ENCODE results near the gene TMEM86B.
"Not testable (repeated sequence)": the region's sequence is repeated elsewhere in the genome, so short reads cannot be mapped to it uniquely, and the experiment has no call there.

The TMEM86B gene

DNA sequence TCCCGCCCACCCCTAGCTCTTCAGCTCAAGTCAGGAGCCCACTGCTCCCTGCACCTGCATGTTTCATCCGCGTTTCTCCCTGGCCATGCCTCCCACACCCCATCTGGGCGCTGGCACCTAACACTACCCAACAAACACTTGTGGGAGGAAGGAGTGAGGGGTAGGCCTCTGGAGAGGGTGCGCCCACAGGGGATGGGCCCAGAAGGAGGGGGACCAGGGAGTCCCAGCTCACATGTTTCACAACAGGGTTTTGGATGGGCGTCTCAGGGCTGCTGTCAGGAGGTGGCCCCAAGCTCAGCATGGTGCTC is 12.1 kb upstream of the TMEM86B start:
- DNase-seq, result no peak

DNA sequence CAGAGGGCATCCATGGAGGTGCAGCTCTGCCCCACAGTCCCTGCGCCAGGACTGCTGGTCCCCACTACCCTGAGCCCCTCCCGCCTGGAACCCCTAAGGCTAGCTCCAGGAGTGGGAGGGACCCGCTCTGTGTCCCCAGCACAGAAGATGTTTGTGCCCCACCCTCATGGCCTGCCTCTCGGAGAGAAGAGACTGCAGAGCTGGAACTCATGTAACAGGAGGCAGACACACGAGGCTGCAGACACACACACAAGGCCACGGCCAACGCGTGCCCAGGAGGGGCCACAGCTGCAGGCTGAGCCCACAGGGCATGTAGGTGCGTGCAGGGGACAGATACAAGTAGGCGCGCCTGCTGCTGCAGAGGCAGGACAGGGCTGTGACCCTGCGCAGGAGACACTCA is 10.4 kb upstream of the TMEM86B start:
- no peak for DNase-seq

DNA sequence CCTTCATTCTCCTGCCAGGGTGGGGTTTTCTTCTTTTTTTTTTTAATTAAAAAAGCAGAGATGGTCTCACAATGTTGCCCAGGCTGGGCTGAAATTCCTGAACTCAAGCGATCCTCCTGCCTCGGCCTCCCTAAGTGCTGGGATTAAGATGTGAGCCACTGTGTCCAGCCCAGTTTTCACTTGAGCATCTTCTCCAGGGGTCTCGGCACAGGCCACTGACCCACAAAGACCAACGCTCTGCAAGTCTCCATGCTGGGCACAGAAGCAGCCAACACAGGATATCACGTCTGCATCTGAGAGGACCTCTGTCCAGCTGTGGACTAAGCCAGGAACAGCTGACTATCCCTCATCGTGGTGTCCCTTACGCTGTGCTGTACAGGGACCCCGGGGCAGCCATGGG is 9.5 kb upstream of the TMEM86B start:
- no peak for DNase-seq

DNA sequence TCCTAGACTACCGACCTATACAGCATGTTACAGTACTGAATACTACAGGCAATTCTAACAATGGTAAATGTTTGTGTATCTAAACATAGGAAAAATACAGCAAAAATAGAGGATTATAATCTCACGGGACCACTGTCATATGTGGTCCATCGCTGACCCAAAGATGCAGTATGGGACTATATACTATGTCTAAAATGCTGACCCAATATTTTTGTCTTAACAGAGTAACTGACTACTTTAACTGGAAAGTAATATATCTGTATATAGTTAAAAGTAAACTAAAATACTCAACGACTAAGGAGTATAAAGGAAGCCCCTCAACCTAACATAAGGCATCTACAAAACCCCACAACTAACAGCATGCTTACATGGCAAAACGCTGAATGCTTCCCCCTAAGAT is 4.4 kb upstream of the TMEM86B start:
- DNase-seq, result no peak

DNA sequence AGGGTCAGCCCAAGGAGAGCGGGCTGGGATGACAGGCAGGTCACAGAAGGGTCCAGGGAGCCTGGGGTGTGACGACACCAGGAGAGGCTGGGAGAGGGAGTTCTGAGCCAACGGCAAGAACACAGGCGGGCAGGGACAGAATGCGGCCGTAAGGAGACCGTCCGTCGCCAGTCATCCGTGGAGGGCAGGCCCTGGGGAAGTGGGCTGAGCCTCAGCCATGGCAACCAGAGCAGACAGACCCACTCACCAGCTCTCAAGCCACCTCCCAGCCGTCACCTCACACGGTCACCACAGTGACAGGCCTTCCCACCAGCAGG is 3.7 kb upstream of the TMEM86B start:
- DNase-seq, result no peak

DNA sequence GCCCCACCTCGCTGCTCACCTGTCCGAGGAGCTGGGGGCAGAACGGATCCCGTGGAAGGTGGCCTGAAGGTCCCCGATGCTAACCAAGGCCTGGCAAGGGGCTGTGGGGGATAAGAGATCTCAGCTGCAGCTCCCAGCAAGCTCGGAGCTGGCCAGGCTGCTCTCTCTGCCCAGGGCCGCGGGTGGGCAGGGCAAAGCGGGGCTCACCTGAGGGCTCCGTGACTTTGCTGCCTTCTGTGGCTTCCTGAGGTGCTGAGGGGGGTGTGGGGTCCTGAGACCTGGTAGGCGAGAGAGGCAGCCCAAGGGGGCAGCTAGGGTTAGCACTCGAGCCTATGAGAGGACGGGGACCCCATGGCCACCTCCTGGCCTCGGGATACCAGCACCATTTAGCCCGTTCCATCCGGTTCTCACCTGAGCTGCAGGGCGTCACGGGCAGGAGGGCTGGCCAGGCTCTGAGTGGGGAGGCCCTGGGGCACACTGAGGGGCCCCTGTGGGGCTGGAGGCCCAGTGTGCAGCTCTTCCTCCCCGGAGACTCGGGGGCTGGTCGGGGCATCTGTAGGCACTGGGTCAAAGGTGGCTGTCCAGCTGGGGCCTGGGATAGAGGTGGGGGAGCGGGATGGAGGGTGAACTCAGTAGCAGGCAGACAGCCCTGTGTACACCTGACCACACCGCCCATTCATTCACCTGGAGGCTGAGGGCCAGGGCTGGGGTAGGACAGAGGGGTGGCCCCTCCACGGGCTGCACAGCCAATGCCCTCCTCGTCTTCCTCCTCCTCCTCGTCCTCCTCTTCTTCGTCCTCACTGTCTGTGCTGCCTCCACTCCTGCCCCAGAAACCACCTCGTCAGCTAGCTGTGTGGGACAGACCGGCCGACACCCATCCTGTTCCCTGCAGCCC is 3.1 kb upstream of the TMEM86B start:
- DNase-seq, result no peak

DNA sequence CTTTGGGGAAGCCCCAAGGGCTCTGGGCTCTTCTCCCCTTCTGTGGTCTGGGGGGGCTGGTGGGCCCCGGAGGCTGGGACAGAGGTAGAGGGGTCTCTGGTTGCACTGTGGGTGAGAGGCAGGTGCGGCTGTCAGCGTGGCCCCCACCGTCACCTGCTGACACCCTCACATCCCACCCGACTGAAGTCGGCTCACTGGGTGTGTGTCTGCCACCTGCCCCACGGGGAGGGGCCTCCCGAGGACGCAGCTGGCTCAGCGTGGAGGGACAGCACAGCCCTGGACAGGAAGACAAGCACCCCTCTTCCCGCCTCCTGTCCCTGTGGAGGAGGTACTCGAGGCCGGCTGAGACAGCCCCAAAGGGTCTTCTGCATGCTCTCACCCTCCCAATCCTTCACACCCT is 2.2 kb upstream of the TMEM86B start:
- no peak for DNase-seq

DNA sequence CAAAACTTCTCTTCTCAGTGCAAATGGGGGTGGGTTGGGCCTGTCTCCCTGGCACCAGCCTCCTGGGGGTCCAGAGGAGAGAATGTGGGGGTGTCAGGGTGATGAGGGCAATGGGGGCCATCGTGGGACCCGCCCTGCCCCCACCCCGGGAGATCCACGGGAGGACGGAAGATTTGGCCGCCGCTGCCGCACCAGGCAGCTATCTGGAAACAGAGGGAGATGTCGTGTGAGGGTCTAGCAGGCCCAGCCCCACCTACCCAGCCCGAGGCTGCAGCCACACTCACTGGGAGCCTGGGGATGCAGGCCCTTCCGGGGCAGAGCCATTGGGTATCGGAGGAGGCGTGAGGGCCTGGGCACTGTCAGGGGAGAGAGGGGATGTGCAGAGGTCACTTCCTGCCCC is 1.8 kb upstream of the TMEM86B start:
- no peak for DNase-seq

DNA sequence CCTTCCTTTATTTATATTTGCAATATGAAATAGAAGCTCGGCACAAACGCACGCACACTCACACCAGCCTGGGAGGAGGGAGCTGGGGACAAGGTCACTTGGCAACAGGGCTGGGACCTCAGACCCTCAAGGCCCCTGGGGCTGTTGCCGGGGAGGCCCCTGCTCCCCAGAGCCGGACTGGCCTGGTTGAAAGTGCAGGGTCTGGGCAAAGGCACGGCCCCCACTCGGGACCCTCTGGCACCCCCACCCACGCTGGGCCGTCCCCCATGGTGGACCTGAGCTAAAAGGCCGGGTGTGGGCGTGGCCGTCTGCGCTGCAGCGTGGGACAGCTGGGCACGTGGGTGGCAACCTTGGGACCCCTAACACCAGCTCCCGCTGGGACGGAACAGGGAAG is 1.2 kb upstream of the TMEM86B start:
- DNase-seq, result no peak

DNA sequence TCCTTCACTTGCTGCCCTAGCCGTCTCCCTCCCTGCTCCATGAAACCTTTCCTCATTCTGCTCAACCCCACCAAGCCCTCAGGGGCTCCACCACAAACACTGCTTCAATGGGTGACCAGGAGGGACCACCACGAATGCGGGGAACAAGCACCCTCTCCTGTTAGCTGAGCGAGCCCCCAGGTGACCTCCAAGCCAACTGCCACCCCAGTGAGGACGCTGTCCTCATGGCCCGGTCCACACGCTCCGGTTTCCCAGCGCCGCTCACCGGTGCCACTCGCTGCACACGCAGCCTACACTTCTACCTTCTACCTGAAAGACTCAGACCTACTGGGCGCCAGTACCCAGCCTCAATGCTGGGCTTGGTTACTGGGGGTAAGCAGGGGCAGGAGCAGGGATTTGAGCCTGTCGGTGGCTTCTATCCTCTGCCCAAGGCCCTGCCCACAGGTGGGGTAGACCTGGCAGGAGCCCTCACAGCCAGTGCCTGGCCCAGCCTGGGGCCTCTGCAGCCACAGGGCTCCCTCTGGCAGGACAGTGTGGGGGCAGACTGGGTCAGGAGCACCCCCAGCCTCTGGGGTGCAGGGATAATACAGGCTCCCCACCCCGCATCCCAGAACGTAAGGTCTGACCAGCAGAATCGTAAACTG is 704 bp upstream of the TMEM86B start:
- DNase-seq, result no peak

DNA sequence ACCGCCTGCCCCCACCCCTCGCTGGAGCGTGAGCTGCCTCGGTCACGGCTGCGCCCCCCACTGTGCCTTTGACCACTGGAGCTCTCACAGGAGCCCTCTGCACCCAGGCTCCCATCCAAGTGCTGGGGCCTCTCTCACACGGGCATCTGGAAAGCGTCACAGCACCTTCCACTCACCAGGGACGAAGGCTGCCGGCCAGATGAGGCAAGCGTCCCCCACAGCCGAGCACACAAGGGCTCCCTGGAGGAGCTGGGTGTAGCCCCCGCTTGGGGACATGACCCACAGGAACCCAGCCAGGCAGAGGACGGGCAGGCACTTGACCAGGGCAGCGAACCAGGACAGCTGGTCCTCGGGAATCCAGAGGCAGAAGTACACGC is 560 bp downstream of the TMEM86B start:
- no peak for DNase-seq

DNA sequence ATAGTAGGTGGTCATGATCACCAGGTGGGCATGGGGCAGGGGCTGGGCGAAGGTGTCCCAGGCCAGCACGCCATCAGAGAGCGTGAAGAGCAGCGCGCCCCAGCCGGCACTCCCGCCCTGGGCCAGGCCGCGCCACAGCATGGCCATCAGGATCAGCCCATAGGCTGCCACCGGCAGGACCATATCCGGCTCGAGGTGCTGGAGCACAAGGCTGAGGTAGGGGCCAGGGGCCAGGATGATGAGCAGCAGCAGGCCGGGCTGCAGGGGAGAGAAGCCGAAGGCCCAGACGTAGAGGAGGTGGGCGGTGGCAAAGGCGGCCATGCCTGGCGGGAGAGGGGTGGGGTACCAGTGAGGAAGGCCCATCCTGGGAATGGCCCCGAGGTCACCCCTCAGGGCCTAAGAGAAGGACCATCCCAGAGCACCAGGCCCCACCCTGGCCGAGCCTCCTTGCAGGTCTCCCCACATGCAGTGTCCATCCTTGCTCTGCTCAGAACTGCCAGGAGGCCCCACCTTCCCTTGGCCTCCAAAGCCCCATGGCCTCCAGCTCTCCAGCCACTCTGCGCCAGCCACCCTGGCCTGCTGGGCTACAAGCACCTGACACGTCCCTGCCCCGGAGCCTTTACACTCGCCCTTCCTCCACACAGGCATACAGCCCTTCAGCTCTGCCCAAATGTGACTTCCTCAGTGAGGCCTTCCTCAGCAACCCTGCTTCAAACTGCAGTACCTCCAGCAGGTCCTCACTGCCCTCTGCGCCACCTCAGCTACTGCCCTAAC is 1.1 kb downstream of the TMEM86B start:
- DNase-seq, result no peak

DNA sequence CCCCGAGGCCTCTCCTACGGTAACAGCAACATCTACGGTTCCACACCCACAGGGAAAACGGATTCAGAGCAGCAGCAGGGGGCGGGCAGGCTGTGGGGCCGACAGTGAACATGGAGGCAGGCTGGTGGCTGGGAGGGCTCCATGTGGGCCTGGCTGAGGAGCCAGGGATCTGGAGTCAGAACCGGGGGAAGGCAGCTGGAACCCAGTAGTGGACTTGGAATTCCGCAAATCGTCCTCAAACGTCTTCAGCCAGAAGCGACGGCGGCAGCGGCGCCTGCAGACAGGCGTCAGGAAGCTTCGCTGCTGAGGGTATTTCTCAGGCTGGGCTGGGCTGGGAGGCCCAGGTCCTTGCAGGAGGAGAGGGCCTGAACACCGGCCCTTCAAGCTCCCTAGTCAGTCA is 1.8 kb downstream of the TMEM86B start:
- DNase-seq, result no peak

DNA sequence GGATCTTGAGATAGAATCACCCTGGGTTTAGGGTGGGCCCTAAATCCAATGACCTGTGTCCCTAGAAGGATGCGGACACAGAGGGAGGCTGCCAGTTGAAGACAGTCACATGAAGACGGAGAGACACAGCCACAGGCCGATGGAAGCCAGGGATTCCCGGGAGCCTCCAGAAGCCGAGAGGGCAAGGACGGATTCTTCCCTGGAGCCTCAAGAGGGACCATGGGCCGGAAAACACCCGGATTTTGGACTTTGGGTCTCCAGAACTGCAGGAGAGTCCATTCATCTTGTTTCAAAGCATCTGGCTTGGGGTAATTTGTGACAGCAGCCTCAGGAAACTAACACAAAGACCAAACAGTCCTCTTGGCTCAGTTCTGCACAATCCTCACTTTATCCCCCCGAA is 2.3 kb downstream of the TMEM86B start:
- DNase-seq, result no peak

DNA sequence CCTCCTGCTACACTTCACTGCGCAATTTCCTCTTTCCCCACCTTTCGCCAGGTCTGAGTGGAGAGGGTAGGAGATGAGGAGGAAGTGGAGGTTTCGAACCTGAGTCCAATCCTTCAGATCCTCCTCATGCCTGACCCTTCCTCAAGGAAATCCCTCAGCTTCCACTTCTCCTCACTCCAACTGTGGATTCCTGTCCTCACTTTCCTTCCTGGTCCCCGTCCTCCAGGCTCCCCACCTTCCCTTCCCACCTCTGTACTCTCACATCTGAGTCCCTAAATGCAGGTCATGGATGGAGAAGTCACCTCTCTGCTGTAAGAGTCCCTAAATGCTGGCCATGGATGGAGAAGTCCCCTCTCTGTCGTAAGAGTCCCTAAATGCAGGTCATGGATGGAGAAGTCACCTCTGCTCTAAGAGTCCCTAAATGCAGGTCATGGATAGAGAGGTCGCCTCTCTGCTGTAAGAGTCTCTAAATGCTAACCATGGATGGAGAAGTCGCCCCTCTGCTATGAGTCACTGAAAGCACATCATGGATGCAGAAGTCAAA is 3.1 kb downstream of the TMEM86B start:
- no peak for DNase-seq

DNA sequence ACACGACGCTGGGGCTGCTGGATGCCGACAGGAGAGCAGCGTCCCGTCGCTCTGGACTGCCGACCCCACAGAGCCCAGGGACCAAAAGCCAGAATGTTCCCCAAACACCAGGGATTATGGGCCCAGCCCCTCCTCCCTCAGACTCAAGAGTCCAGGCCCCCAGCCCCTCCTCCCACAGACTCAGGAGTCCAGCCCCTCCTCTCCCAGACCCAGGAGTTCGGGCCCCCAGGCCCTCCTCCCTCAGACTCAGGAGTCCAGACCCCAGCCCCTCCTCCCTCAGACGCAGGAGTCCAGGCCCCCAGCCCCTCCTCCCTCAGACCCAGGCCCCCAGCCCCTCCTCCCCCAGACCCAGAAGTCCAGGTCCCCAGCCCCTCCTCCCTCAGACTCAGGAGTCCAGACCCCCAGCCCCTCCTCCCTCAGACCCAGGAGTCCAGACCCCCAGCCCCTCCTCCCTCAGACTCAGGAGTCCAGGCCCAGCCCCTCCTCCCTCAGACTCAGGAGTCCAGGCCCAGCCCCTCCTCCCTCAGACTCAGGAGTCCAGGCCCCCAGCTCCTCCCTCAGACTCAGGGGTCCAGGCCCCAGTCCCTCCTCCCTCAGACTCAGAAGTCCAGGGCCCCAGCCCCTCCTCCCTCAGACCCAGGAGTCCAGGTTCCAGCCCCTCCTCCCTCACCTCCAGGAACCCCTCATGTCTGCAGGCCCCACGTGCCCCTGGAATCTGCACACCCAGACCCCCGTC is 3.7 kb downstream of the TMEM86B start:
- not testable (repeated sequence) for DNase-seq

DNA sequence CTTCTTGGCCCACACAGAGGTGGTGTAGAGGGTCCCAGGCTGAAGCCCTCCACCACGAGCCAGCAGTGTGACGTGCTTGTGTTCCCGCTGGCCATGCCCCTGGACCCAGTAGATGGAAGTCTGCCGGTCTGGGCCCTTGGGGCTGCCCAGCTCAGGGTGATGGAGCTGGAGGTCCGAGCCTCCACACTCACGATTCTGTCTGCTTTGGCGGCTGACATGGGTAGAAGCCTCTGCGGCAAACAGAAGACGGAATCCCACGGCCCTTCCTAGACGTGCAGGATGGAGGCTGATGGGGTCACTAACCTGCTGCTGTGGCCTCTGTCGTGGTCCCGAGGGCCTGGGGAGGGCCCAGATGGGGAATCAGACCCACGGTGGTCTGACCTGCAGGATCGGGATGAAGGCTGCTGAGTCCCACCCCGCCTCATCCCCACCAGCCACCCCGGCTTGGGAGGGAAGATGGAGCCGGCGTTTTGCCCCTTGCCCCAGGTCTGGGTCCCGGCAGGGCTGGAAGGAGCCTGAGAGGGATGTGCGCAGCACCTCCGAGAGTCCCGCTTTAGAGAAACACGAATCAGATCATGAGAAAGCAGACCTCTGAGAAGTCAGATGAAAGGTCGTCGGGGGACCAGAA is 4.4 kb downstream of the TMEM86B start:
- no peak for DNase-seq

DNA sequence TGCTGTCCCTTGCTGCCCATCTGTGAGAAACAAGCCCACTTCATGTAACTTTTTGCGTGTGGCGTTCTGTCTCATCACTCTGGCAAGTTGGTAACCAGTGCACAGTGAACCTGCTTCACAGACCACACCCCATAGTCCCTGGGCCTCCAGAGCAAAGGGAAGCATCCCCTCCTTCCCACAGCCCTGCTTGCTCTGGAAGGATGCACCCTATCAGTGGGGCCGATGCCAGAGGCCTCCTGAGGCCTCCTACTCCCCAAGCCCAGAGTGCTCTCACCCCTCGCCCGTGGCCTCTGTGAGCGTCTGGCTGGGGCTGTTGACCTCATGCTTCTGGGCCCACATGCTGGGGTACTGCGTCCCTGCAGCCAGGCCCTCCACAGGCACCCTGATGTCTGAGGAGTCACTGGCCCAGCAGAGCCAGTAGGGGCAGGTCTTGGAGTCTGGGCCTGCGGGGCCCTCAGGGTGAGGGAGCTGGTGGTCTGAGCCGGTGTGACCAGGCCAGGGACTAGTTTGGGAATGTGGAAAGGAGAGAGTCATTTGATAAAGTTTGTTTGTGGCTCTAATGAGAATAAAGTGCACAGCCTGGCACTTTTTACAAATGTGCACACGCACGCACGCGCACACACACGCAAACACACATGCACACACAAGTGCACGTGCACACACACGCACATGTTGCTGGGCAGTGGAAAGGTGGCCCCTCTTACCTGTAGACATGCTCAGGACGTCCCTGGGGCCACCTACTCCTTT is 5.1 kb downstream of the TMEM86B start:
- no peak for DNase-seq

DNA sequence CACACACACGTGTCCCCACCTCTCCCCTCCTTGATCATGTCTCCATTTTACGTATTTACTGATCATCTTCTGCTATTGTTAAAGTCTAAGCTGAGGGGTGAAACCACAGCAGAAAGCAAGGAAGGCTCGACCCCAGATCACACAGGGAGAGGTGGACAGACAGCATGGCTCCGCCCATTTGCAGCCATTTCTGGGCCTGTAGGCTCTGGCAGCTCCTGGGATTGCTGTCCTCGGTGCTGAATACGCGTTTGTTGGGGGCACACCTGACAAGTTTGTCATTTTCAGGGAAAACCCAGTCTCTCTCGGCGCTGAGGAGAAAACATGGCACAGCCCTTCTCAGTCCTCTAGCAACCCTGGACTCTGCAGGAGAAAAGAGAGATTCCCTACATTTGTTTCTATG is 8.0 kb downstream of the TMEM86B start:
- no peak for DNase-seq

DNA sequence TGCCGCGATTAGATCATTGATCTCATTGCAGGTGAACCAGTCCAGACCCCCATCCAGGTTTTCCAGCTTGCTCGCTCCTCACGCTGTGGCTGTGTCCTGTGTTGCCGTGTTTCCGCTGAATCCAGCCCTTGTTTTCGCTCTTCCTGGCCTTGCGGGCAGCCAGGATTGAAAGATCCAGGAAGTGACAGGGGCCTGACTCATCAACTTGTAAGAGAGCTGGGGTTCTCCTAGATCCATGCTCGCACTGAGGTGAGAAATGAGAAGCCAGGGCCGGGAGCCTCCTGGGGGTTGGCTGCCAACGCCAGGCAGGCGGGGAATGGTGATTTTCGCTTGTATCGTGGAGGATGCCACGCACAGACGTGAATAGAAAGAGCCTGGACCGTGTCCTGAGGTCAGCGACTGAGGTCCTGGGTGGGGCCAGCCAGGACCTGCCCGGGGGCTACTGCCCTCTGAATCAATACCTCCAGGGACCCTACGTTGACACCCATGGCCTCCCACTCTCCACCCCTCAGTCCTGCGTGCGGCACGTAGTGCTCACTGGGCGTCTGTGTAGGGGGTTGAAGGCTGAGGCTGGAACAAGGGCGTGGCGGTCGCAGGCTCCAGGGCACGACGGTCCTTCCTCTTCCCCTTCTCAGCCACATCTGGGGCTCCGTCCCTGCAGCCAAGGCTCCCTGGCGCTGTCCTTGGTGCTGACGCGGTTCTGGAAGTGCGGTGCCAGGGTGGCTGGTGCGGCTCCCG is 11.9 kb downstream of the TMEM86B start:
- peak; percentile 94 for DNase-seq

DNA sequence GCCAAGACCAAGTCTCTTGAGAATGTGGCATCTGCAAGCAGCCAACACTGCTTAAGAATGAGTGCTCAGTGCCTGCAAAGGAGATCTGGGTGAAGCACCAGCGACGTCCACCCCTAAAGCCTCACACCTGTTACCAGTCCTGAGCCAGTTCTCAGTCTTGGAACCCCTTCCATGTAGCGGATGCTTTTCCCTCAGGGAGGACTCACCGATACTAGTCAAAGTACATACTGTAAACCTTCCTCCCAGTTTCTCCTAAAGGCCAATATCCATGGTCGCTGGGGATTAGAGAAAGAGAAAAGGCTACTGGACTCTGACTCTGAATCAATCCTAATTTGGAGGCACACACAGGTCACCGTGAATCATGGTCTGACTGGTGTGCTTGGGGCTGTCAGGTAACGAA is 15.0 kb downstream of the TMEM86B start:
- DNase-seq, result no peak
